GM18861 (cell line): ENCODE data around the gene MAPK7.

Experiments
- ATAC-seq: cut with Tn5 transposase; IDR thresholded peaks from one replicate; pipeline ENCODE4 v1.9.1; 2021; ENCODE audit not compliant: unreplicated experiment

Gene MAPK7

DNA sequence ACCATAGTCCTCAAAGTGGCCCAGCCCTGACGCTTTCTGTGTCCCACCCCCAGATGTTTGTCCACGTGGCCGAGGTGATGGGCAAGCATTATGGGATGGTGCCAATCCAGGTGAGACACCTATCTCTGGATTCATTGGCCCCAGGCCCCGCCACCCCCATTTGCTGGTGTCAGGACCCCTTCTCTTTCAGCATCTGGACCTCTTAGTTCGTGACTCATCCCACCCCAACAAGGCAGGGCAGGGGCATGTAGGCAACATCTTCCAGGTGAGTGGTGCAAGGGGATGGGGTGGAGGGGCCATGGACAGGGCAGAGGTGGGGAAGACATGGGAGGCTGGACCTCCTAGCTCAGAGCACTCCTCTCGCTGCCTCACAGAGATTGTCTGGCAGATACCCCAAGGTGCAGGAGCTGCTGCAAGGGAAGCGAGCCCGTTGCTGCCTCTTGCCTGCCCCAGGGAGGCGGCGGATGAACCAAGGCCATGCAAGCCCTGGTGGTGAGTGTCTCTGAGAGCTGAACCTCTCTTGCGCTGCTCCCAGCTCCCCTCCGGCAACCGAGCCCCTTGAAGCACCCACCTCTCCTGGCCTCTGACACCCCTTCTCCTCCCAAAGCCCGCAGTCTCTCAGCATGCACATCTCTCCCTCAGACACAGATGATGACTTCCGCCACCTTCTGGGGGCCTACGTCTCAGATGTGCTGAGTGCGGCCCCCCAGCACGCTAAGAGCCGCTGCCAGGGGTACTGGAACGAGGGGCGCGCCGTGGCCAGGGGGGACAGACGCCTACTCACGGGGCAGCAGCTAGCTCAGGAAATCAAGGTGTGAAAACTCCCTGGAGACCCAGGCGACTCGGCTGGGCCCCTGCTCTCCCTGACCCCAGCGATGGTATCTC, 36.3 kb downstream of the MAPK7 start:
- ATAC-seq, result no peak

DNA sequence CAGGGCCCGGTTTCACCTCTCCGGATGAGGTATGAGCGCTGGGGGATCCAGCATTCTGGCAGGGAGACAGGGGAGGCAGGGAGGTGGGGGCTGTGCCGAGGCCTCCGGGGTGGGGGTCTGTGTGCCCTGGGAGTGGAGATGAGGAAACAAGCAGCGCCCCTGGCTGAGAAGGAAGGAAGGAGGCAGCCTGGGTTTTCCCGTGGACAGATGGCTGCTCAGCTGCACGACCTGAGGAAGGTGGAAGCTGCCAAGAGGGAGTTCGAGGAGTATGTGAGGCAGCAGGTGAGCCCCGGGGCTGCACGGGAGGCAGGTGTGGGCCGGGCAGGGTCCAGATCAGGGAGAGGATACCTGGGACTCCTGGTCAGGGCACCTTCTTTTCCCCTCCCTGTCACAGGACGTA, 37.0 kb downstream of the MAPK7 start:
- no peak for ATAC-seq

DNA sequence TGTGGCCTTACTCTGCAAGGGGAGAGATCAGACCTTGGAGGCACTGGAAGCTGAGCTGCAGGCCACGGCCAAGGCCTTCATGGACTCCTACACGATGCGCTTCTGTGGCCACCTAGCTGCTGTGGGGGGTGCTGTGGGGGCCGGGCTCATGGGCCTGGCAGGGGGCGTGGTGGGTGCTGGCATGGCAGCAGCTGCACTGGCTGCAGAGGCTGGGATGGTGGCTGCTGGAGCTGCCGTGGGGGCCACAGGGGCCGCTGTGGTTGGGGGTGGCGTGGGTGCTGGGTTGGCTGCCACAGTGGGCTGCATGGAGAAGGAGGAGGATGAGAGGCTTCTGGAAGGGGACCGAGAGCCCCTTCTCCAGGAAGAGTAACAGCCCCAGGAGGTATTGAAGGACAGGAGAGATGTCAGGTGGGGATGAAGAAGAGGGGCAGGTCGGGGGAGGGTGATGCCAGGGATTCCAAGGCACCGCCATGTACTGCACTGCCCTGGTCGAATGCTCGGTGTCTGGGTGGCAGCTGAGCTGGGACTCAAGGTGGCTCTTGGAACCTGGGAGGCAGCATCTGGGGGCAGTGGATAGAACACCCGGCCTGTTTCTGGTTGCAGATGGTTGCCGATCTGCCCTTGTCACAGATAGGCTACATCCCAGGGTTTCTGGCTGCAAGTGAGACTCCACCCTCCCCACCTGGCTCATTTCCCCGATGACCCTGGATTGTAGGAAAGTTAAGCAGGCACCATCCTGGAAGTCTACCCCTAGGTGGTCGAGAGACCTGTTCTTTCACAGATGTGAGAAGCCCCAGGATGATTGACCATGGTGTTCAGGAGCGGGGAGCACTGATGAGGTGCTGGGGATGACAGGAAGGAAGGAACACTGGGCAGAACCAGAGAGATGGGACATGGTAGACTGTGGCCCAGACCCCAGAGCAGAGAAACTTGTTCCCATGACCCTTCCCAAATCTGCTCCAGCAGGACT, 37.8 kb downstream of the MAPK7 start:
- no peak for ATAC-seq

DNA sequence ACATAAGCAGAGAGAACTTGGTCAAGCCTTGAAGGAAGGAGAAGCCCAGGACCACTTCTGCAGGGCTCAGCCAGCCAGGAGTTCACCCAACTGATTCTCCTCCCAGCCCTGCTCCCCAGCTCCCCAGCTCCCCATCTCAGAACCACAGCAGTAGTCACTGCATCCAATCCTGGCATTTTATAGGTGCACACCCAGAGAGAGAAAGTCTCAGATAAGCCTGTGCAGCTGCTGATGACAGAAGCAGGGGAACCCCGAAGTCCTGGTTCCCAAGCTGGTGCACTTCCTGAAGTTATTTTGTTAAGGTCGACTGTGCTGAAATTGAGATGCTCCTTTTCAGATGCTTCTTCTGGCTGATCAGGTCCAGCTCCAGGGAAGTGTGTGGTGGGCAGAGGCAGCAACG, 39.3 kb downstream of the MAPK7 start:
- no peak for ATAC-seq

- ATAC-seq, result no peak
Observed at GRCh38 chr17:19418251-19418992, 40.1 kb downstream of the MAPK7 start.

- no peak for ATAC-seq
Observed at GRCh38 chr17:19421219-19421618, 42.9 kb downstream of the MAPK7 start.

- no peak for ATAC-seq
Observed at GRCh38 chr17:19421926-19422325, 43.6 kb downstream of the MAPK7 start.

- ATAC-seq, result no peak
Observed at GRCh38 chr17:19424934-19425868, 46.9 kb downstream of the MAPK7 start.

DNA sequence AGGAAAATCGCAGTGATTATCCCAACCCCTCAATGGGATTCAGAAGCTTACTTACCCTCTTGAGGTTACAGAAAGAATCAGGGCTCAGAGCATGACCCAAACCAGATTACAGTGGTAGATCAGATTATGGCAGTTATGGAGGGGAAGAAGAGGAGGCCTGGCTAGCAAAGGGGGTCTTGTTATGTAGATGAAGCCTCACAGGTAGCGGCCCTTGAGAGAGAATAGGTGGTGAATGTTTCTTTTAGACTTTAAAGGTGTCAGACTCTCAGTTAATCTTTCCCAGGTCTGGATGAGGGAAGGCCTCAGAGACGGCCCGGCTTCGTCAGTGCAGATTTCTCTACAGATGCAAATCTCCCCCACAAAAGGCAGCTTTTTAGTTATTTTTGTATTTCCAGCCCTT, 48.3 kb downstream of the MAPK7 start:
- ATAC-seq, result no peak

DNA sequence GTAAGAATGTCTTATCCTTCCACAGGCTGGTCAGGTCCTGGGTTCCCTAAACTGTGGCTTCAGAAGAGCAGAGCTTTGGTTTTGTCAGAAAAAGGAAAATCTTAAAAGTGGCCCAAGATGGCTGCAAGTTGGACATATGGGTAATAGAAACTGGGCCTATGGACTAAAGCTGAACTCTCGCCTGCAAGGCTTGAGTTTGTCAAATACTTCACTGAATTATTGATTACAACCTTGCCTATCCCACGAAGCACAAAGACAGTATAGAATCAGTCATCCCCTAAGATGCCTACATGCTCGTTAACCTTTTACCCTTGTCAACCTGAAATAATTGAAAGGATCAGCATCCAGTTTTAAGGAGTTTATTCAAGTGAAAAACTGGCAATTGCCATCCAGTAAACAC, 53.4 kb downstream of the MAPK7 start:
- ATAC-seq, result no peak
